Measurements from ENCODE around the gene CORO2B.

Gene CORO2B

DNA sequence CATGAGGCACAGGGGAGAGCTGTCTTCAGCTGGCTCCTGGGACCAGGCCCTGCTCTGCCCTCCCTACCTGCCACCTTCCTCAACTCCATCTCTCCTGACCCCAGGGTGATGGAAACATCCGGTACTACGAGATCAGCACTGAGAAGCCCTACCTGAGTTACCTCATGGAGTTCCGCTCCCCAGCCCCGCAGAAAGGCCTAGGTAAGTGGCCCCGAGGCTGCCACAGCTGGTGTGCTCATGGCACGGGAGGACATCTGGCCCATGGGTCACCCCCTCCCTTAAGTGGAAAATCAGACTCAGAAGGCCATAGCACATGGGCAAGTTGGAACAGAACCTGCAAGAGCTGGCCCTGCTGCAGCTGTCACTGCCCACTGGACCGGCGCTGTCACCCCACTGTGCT lies 136.3 kb downstream of the CORO2B start:
- no peak overlapping the region for H3K4me3 ChIP-seq (ENCODE audit: low read length)
- TF ChIP-seq, protein P1, sequence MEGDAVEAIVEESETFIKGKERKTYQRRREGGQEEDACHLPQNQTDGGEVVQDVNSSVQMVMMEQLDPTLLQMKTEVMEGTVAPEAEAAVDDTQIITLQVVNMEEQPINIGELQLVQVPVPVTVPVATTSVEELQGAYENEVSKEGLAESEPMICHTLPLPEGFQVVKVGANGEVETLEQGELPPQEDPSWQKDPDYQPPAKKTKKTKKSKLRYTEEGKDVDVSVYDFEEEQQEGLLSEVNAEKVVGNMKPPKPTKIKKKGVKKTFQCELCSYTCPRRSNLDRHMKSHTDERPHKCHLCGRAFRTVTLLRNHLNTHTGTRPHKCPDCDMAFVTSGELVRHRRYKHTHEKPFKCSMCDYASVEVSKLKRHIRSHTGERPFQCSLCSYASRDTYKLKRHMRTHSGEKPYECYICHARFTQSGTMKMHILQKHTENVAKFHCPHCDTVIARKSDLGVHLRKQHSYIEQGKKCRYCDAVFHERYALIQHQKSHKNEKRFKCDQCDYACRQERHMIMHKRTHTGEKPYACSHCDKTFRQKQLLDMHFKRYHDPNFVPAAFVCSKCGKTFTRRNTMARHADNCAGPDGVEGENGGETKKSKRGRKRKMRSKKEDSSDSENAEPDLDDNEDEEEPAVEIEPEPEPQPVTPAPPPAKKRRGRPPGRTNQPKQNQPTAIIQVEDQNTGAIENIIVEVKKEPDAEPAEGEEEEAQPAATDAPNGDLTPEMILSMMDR (conservative IDR thresholded peaks at IDR 0.05; ENCODE audit: low read depth, low read length): no peak
- DNase-seq (ENCODE audit: low read depth): no peak

GRCh38 chr15:68717951-68718350 lies 139.2 kb downstream of the CORO2B start:
- H3K4me3 ChIP-seq (ENCODE audit: low read length): no peak overlapping the region
- DNase-seq (ENCODE audit: low read depth): no peak
- TF ChIP-seq, protein P1 (conservative IDR thresholded peaks at IDR 0.05; ENCODE audit: low read depth, low read length): no peak

- no peak overlapping the region for H3K4me3 ChIP-seq (ENCODE audit: low read length)
- DNase-seq (ENCODE audit: low read depth): no peak
- TF ChIP-seq, protein P1 (conservative IDR thresholded peaks at IDR 0.05; ENCODE audit: low read depth, low read length): no peak
Observed at GRCh38 chr15:68718468-68718867, 139.7 kb downstream of the CORO2B start.

- no peak overlapping the region for H3K4me3 ChIP-seq (ENCODE audit: low read length)
- TF ChIP-seq, protein P1 (conservative IDR thresholded peaks at IDR 0.05; ENCODE audit: low read depth, low read length): no peak
Observed at GRCh38 chr15:68719051-68719450, 140.3 kb downstream of the CORO2B start.

GRCh38 chr15:68719672-68720071 lies 140.9 kb downstream of the CORO2B start:
- DNase-seq (ENCODE audit: low read depth): no peak
- TF ChIP-seq, protein P1 (conservative IDR thresholded peaks at IDR 0.05; ENCODE audit: low read depth, low read length): no peak
- no peak overlapping the region for H3K4me3 ChIP-seq (ENCODE audit: low read length)

More at GRCh38 chr15:68719051-68719450, 140.3 kb downstream of the CORO2B start:
- DNase-seq (ENCODE audit: low read depth): no peak

GRCh38 chr15:68721886-68722285 lies 143.1 kb downstream of the CORO2B start:
- no peak overlapping the region for H3K4me3 ChIP-seq (ENCODE audit: low read length)
- TF ChIP-seq, protein P1 (conservative IDR thresholded peaks at IDR 0.05; ENCODE audit: low read depth, low read length): no peak
- no peak for DNase-seq (ENCODE audit: low read depth)

DNA sequence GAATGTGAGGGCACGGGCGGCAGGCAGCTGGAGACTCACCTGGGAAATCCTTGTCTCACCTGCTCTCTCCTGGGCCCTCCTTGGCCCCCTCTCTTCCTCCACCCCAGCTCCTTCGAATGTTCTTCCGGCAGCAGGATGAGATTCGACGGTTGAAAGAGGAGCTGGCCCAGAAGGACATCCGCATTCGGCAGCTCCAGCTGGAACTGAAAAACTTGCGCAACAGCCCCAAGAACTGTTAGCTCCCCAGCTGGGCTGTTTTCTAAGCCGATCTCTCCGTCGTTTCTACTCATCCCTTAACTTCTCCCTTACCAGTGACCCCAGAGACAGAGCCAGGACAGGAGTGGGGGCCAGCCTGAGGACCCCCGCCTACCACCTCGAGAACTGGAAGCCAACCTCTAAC lies 146.9 kb downstream of the CORO2B start:
- no peak overlapping the region for H3K4me3 ChIP-seq (ENCODE audit: low read length)
- TF ChIP-seq, protein P1 (conservative IDR thresholded peaks at IDR 0.05; ENCODE audit: low read depth, low read length): no peak
- DNase-seq (ENCODE audit: low read depth): no peak
